ENCODE results near the gene ENOX1.

ENOX1 gene

DNA sequence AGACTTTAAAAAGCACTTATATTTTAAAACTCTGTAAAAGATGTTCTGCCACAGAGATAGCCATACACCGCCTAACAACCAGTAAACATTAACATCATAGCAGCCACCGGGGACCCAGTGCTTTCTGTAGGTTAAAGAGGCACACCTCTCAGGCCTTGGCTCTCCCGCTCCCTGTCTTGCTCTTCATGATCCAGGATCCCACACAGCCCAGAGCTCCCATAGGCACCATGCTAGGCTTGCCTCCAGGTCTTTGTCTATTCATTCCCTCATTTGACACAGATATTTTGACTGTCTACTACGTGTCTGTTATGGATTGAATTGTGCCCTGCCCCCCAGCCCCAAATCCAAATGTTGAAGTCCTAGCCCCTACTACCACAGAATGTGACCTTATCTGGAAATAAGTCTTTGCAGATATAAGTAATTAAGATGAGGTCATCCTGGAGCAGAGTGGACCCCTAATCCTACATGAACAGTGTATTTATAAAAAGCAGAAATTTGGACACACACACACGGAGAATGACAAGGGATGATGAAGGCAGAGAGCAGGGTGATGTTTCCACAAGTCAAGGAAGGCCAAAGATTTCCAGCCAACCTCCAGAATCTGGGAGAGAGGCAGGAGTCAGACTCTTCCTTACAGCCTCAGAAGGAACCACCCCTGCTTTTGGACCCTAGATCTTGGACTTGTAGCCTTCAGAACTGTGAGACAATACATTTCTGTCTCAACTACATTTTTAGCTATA is 490.8 kb downstream of the ENOX1 start:
- H3K4me3 ChIP-seq (ENCODE audit: low read length), result no peak overlapping the region
- TF ChIP-seq, protein P1, sequence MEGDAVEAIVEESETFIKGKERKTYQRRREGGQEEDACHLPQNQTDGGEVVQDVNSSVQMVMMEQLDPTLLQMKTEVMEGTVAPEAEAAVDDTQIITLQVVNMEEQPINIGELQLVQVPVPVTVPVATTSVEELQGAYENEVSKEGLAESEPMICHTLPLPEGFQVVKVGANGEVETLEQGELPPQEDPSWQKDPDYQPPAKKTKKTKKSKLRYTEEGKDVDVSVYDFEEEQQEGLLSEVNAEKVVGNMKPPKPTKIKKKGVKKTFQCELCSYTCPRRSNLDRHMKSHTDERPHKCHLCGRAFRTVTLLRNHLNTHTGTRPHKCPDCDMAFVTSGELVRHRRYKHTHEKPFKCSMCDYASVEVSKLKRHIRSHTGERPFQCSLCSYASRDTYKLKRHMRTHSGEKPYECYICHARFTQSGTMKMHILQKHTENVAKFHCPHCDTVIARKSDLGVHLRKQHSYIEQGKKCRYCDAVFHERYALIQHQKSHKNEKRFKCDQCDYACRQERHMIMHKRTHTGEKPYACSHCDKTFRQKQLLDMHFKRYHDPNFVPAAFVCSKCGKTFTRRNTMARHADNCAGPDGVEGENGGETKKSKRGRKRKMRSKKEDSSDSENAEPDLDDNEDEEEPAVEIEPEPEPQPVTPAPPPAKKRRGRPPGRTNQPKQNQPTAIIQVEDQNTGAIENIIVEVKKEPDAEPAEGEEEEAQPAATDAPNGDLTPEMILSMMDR (conservative IDR thresholded peaks at IDR 0.05; ENCODE audit: low read length), result no peak
- no peak for DNase-seq (ENCODE audit: low read depth)

DNA sequence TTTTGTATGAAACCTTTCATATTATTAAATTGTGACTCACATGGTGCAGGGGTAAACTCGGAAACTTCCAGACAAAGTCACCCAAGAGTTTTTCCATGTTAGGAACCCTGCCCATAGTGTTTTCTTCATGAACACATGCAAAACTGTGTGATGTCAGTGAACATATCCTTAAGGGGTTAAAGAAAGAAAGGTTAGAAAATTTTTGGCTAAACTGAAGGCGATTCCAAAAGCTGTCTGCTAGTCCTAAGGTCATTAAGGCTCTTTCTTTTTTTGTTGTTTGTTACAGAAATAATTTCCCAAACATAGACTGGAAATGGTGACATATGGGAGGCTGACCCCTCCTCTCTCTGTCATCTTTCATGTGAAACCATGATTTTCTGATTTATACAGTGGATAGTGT is 491.5 kb downstream of the ENOX1 start:
- TF ChIP-seq, protein P1 (conservative IDR thresholded peaks at IDR 0.05; ENCODE audit: low read length), result no peak
- H3K4me3 ChIP-seq (ENCODE audit: low read length), result no peak overlapping the region
- no peak for DNase-seq (ENCODE audit: low read depth)

DNA sequence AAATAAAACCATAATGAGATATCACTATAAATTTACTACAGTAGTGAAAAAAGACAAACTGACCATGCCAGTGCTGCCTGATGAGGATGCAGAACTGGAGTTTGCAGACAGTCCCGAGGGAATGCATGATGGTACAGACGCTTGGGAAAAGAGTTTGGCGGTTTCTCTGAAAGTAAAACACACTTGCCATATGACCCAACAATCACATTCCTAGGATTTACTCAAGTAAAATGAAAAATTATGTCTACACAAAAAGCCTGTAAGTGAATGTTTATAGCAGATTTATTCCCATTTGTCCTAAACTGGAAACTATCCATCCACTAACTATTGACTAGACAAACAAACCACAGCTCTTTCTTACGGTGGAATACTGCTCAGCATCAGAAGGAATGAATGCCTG is 492.4 kb downstream of the ENOX1 start:
- no peak for DNase-seq (ENCODE audit: low read depth)
- H3K4me3 ChIP-seq (ENCODE audit: low read length), result no peak overlapping the region
- TF ChIP-seq, protein P1 (conservative IDR thresholded peaks at IDR 0.05; ENCODE audit: low read length), result no peak

DNA sequence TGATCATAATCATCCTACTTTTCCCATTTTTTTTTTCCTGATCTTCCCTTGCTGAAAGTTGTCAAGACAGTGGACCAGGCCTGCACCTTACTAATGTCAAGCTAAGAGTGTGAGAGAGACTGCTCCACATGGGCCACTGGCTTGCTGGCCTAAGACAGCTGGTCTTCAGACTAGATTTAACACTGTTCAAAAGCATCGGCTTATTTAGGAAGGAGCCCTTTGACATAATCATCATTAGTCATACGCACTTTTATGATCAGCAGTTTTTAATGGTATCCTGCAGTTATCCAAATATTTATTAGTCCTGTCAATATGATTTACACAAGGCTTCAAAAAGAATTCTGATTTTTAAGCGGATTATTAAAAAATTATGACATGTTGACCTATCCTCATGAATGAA is 492.8 kb downstream of the ENOX1 start:
- TF ChIP-seq, protein P1 (conservative IDR thresholded peaks at IDR 0.05; ENCODE audit: low read length), result no peak
- no peak for DNase-seq (ENCODE audit: low read depth)
- no peak overlapping the region for H3K4me3 ChIP-seq (ENCODE audit: low read length)

DNA sequence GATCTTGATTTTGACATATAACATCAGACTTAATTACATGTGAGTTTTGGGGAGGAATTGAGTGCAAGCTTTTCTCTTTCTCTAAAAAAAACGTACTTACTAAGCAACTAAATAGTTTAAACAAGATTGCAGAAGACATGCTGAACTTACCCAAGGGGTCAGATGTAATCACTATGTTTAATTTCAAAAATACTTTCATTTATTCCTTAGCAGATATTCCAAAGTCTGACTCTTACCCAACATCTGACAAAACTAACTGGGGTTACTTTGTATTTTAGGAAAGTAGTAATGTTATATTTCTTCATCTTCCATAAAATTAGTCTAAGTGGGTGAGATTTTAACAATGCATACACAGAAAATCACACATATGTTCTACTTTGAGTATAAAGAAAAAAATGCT is 493.2 kb downstream of the ENOX1 start:
- H3K4me3 ChIP-seq (ENCODE audit: low read length), result no peak overlapping the region
- TF ChIP-seq, protein P1 (conservative IDR thresholded peaks at IDR 0.05; ENCODE audit: low read length), result no peak
- DNase-seq (ENCODE audit: low read depth), result no peak

DNA sequence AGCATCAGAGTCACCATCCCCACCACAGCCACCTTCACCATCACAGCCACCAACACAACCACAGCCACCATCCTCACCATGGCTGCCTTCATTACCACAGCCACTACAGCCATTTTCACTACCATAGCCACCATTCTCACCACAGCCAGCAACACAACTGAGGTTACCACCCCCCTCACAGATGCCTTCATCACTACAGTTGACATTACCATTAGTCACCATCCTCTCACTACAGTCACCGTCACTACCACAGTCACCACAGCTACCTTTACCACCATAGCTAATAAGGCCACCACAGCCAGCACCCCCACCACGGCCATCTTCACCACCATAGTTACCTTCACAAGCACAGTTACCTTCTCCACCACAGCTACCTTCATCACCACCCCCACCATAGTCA is 493.8 kb downstream of the ENOX1 start:
- H3K4me3 ChIP-seq (ENCODE audit: low read length), result no peak overlapping the region
- DNase-seq (ENCODE audit: low read depth), result no peak
- TF ChIP-seq, protein P1 (conservative IDR thresholded peaks at IDR 0.05; ENCODE audit: low read length), result no peak

DNA sequence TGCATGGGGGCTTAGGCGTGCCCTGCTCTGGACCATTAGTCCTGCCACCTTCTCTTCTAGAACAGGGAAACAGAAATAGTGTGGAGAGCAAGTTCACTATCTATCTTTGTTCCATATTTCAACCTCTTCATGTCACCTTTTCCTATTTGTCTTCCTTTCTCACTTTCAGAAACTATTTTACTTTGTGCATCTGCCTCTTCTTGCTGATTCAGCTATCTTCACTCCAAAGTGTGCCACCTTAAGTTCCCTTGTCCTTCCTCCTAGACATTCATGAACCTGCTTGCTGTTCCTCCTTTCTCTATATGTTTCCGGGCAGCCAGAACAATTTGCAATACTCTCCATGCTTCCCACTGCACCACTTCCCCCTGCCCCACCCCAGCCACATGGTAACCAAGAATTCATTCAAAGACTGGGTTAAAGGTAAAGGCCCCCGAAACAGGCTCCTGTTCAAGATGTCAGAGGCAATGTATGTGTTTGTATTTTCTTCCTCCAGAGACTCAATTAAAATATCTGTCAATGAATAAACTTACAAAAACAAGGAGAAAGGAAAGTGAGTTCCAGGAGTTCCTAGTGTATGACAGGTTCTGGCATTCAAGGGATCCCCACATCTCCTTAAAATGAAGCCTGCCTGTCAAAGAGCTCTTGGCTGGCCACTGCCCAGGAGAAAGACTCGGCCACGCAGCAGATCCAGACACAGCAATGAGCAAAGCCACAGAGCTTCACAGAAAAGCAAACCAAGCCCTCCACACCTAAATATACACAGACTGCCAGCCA is 495.3 kb downstream of the ENOX1 start:
- H3K4me3 ChIP-seq (ENCODE audit: low read length), result no peak overlapping the region
- DNase-seq (ENCODE audit: low read depth), result no peak
- TF ChIP-seq, protein P1 (conservative IDR thresholded peaks at IDR 0.05; ENCODE audit: low read length), result no peak
